ENCODE data around the gene FRRS1.

GRCh38 chr1:99704356-99704816, 62.0 kb downstream of the FRRS1 start:
- TF ChIP-seq E2F8 (IDR thresholded peaks at IDR 0.05; ENCODE audit: low read depth, partially characterized antibody) = no peak
- TF ChIP-seq ZZZ3 (IDR thresholded peaks at IDR 0.05; ENCODE audit: control insufficient read depth, insufficient read length, low read depth) = no peak
- TF ChIP-seq CTCF (IDR thresholded peaks at IDR 0.05 in 2 of 3, conservative IDR thresholded peaks at IDR 0.05 in 1 of 3; ENCODE audit: control insufficient read depth in 2 of 3, extremely low read depth in 1 of 3, insufficient read depth in 1 of 3, low read depth in 3 of 3, low read length in 3 of 3) = no peak
- no peak for TF ChIP-seq POLR2A (IDR thresholded peaks at IDR 0.05; ENCODE audit: low read depth, low read length)
- TF ChIP-seq ETV6 (conservative IDR thresholded peaks at IDR 0.05 in 1 of 2, IDR thresholded peaks at IDR 0.05 in 1 of 2; ENCODE audit: borderline replicate concordance in 1 of 2, low read depth in 1 of 2) = no peak
- no peak for TF ChIP-seq BHLHE40 (IDR thresholded peaks at IDR 0.05; ENCODE audit: borderline replicate concordance in 1 of 2, low read depth in 2 of 2, low read length in 1 of 2)
- TF ChIP-seq ZNF274 (IDR thresholded peaks at IDR 0.05; ENCODE audit: insufficient read depth, insufficient read length) = no peak
- TF ChIP-seq CHD1 (IDR thresholded peaks at IDR 0.05; ENCODE audit: low read depth, low read length) = no peak
- no peak for TF ChIP-seq TBL1XR1 (IDR thresholded peaks at IDR 0.05; ENCODE audit: low read depth, low read length)
- TF ChIP-seq TAF1 (IDR thresholded peaks at IDR 0.05; ENCODE audit: borderline replicate concordance, low read depth, low read length) = no peak
- TF ChIP-seq MXI1 (IDR thresholded peaks at IDR 0.05; ENCODE audit: low read depth, low read length) = no peak
- TF ChIP-seq ZBED1 (IDR thresholded peaks at IDR 0.05; ENCODE audit: borderline replicate concordance) = no peak
- TF ChIP-seq EZH2 (IDR thresholded peaks at IDR 0.05; ENCODE audit: borderline replicate concordance, control insufficient read depth, low read depth, low read length) = no peak
- TF ChIP-seq, protein P1, sequence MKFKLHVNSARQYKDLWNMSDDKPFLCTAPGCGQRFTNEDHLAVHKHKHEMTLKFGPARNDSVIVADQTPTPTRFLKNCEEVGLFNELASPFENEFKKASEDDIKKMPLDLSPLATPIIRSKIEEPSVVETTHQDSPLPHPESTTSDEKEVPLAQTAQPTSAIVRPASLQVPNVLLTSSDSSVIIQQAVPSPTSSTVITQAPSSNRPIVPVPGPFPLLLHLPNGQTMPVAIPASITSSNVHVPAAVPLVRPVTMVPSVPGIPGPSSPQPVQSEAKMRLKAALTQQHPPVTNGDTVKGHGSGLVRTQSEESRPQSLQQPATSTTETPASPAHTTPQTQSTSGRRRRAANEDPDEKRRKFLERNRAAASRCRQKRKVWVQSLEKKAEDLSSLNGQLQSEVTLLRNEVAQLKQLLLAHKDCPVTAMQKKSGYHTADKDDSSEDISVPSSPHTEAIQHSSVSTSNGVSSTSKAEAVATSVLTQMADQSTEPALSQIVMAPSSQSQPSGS (IDR thresholded peaks at IDR 0.05; ENCODE audit: low read length) = no peak
